Panc1 (cell line): Measurements from ENCODE around the gene CDK6.

Experiments
- CTCF ChIP-seq: fragments of 450-650 bp; IDR thresholded peaks from 2 replicates; pipeline ENCODE4 v1.5.1; 2017; ENCODE audit warnings: mild to moderate bottlenecking
- POLR2AphosphoS5 ChIP-seq: IDR thresholded peaks from 2 replicates; pipeline ENCODE4 v1.6.1; 2012; ENCODE audit warnings: mild to moderate bottlenecking, low read depth, low read length, moderate library complexity
- REST ChIP-seq, 2 experiments: IDR thresholded peaks; 2 replicates each; pipeline ENCODE4 v1.6.1; 2011 to 2012; ENCODE audit warnings: low read depth in 2 of 2, control low read depth in 1 of 2, low read length in 1 of 2, mild to moderate bottlenecking in 1 of 2, moderate library complexity in 1 of 2; ENCODE audit not compliant: insufficient read depth in 1 of 2
- TCF7L2 ChIP-seq: IDR thresholded peaks from 2 replicates; pipeline ENCODE4 v1.6.1; 2011; ENCODE audit warnings: mild to moderate bottlenecking, low read depth, low read length, inconsistent platforms

- no peak for TF ChIP-seq CTCF
- no peak for TF ChIP-seq POLR2AphosphoS5
- TF ChIP-seq TCF7L2, result no peak
- no peak for TF ChIP-seq REST (IDR thresholded peaks at IDR 0.05; ENCODE audit: insufficient read depth in 1 of 2, low read depth in 2 of 2, low read length in 1 of 2)
Observed at GRCh38 chr7:92841192-92841591, 4.8 kb upstream of the CDK6 start.
